H9 (cell line): ENCODE data around the gene ADI1. TPM values are rescaled to one million over a fixed set of nuclear protein-coding genes. Genes with fewer than 3 reads are reported as not detected.

Experiments used
- DNase-seq: peaks from one replicate; pipeline ENCODE4 v3.0.0-alpha.2; 2017
- H2AFZ ChIP-seq: one replicate; pipeline ENCODE4 v1.6.1; 2013; ENCODE audit warnings: mild to moderate bottlenecking, low read length, control low read depth, moderate library complexity
- H2AK5ac ChIP-seq: 2 replicates; pipeline ENCODE4 v1.6.1; 2013; ENCODE audit warnings: low read length, control low read depth, mixed read lengths; ENCODE audit not compliant: insufficient read length
- H2BK120ac ChIP-seq: one replicate; pipeline ENCODE4 v1.6.1; 2013; ENCODE audit warnings: low read depth, mild to moderate bottlenecking, low read length, control low read depth, inconsistent platforms; ENCODE audit not compliant: poor library complexity, severe bottlenecking
- H2BK12ac ChIP-seq: 2 replicates; pipeline ENCODE4 v1.6.1; 2013; ENCODE audit warnings: low read length, control low read depth, mixed read lengths, low read depth; ENCODE audit not compliant: insufficient read length
- H2BK15ac ChIP-seq: 2 replicates; pipeline ENCODE4 v1.6.1; 2013; ENCODE audit warnings: low read depth, low read length, control low read depth
- H2BK20ac ChIP-seq: one replicate; pipeline ENCODE4 v1.6.1; 2013; ENCODE audit warnings: low read depth, mild to moderate bottlenecking, low read length, control low read depth, inconsistent platforms; ENCODE audit not compliant: poor library complexity, severe bottlenecking
- H2BK5ac ChIP-seq: 2 replicates; pipeline ENCODE4 v1.6.1; 2013; ENCODE audit warnings: low read length, control low read depth, mixed read lengths; ENCODE audit not compliant: insufficient read length
- H3K14ac ChIP-seq: 2 replicates; pipeline ENCODE4 v1.6.1; 2013; ENCODE audit warnings: low read length, control low read depth; ENCODE audit not compliant: insufficient read depth
- H3K18ac ChIP-seq: 2 replicates; pipeline ENCODE4 v1.6.1; 2013; ENCODE audit warnings: low read depth, mild to moderate bottlenecking, mixed read lengths, low read length, control low read depth; ENCODE audit not compliant: insufficient read length
- H3K23ac ChIP-seq: 2 replicates; pipeline ENCODE4 v1.6.1; 2013; ENCODE audit warnings: low read length, control low read depth, mixed read lengths, low read depth; ENCODE audit not compliant: insufficient read length
- H3K23me2 ChIP-seq: 2 replicates; pipeline ENCODE4 v1.6.1; 2013; ENCODE audit warnings: low read depth, mild to moderate bottlenecking, mixed read lengths, low read length, control low read depth; ENCODE audit not compliant: insufficient read length, poor library complexity, severe bottlenecking
- H3K27ac ChIP-seq: 2 replicates; pipeline ENCODE4 v1.5.1; 2013; ENCODE audit warnings: low read length, control low read depth, mixed read lengths, low read depth; ENCODE audit not compliant: insufficient read length
- H3K27me3 ChIP-seq: 2 replicates; pipeline ENCODE4 v1.6.1; 2013; ENCODE audit warnings: low read length, control low read depth, inconsistent platforms; ENCODE audit not compliant: insufficient read depth
- H3K4ac ChIP-seq: 2 replicates; pipeline ENCODE4 v1.6.1; 2013; ENCODE audit warnings: low read depth, mild to moderate bottlenecking, control low read depth, inconsistent platforms, low read length, moderate library complexity
- H3K4me1 ChIP-seq: 2 replicates; pipeline ENCODE4 v1.6.1; 2013; ENCODE audit warnings: low read length, control low read depth, inconsistent platforms; ENCODE audit not compliant: insufficient read depth
- H3K4me2 ChIP-seq: 2 replicates; pipeline ENCODE4 v1.6.1; 2013; ENCODE audit warnings: low read length, control low read depth, mixed read lengths; ENCODE audit not compliant: insufficient read length, insufficient read depth
- H3K56ac ChIP-seq: 2 replicates; pipeline ENCODE4 v1.6.1; 2013; ENCODE audit warnings: low read depth, mild to moderate bottlenecking, mixed read lengths, low read length, control low read depth; ENCODE audit not compliant: insufficient read length
- H3K79me1 ChIP-seq: 2 replicates; pipeline ENCODE4 v1.6.1; 2013; ENCODE audit warnings: low read depth, mild to moderate bottlenecking, moderate library complexity, low read length, control low read depth, inconsistent platforms; ENCODE audit not compliant: insufficient read depth, poor library complexity, severe bottlenecking
- H3K79me2 ChIP-seq: 2 replicates; pipeline ENCODE4 v1.6.1; 2013; ENCODE audit warnings: low read length, control low read depth, inconsistent platforms; ENCODE audit not compliant: insufficient read depth
- H3K9ac ChIP-seq: 2 replicates; pipeline ENCODE4 v1.6.1; 2013; ENCODE audit warnings: low read length, control low read depth, mixed read lengths; ENCODE audit not compliant: insufficient read length; ENCODE audit errors: extremely low read depth
- H3K9me3 ChIP-seq: one replicate; pipeline ENCODE4 v1.6.1; 2013; ENCODE audit warnings: low read depth, low read length, inconsistent platforms; ENCODE audit not compliant: control insufficient read depth
- H3T11ph ChIP-seq: one replicate; pipeline ENCODE4 v1.6.1; 2013; ENCODE audit warnings: mild to moderate bottlenecking, low read length, control low read depth, inconsistent platforms
- H4K20me1 ChIP-seq: one replicate; pipeline ENCODE4 v1.6.1; 2013; ENCODE audit not compliant: control insufficient read depth, insufficient read length, insufficient read depth
- H4K5ac ChIP-seq: 2 replicates; pipeline ENCODE4 v1.6.1; 2013; ENCODE audit warnings: low read depth, mild to moderate bottlenecking, mixed read lengths, low read length, control low read depth; ENCODE audit not compliant: insufficient read length
- H4K8ac ChIP-seq: replicated peaks from 2 replicates; pipeline ENCODE4 v1.6.1; 2013; ENCODE audit warnings: low read length, control low read depth, mixed read lengths, low read depth; ENCODE audit not compliant: insufficient read length
- H4K91ac ChIP-seq: 2 replicates; pipeline ENCODE4 v1.6.1; 2013; ENCODE audit warnings: low read depth, mild to moderate bottlenecking, moderate library complexity, mixed read lengths, low read length, control low read depth; ENCODE audit not compliant: insufficient read length
- H3K27ac Mint-ChIP-seq, 3 experiments: 2 replicates in 2 of 3; 3 replicates in 1 of 3; pipeline ENCODE4 v1.8.0; 2020 to 2021; ENCODE audit warnings: mixed read lengths in 3 of 3, mild to moderate bottlenecking in 1 of 3, moderate library complexity in 1 of 3
- H3K27me3 Mint-ChIP-seq: 2 replicates; pipeline ENCODE4 v1.8.0; 2021; ENCODE audit warnings: low read depth, mild to moderate bottlenecking, moderate library complexity, mixed read lengths
- H3K36me3 Mint-ChIP-seq, 3 experiments: 2 replicates in 2 of 3; 3 replicates in 1 of 3; pipeline ENCODE4 v1.8.0; 2020 to 2021; ENCODE audit warnings: low read depth in 3 of 3, mixed read lengths in 3 of 3; ENCODE audit not compliant: insufficient read depth in 1 of 3
- H3K4me1 Mint-ChIP-seq, 2 experiments: 2 replicates each; pipeline ENCODE4 v1.8.0; 2020; ENCODE audit warnings: mixed read lengths in 2 of 2
- H3K4me3 Mint-ChIP-seq, 2 experiments: 2 replicates in 1 of 2; 3 replicates in 1 of 2; pipeline ENCODE4 v1.8.0; 2020 to 2021; ENCODE audit warnings: mild to moderate bottlenecking in 2 of 2, mixed read lengths in 2 of 2, moderate library complexity in 1 of 2
- H3K9me3 Mint-ChIP-seq, 2 experiments: 2 replicates in 1 of 2; 3 replicates in 1 of 2; pipeline ENCODE4 v1.8.0; 2020; ENCODE audit warnings: mild to moderate bottlenecking in 2 of 2, mixed read lengths in 2 of 2, moderate library complexity in 1 of 2
- WGBS: extraction: QIAGEN DNeasy Blood & Tissue Kit; methylation state at CpG from one replicate; pipeline ENCODE4 v1.1.7; 2013; ENCODE audit warnings: missing lambda C conversion rate, low lambda C conversion rate, mixed read lengths; ENCODE audit not compliant: insufficient read length; ENCODE audit errors: extremely low coverage; 5-methylcytosine and 5-hydroxymethylcytosine counted together
- total RNA-seq: library from RNA; stranded (reverse); gene quantifications from 2 replicates; pipeline ENCODE4 v1.2.1, GENCODE V29; 2021
- TF ChIP-seq, protein P1 (sequence below): fragments of 200-600 bp; sonication (generic); conservative IDR thresholded peaks from 3 replicates; pipeline ENCODE4 v1.8.0; 2021; ENCODE audit warnings: antibody characterized with exemption, mild to moderate bottlenecking

Gene ADI1
- total RNA-seq, 1 experiment from 2014 or later, result 23.4 TPM

DNA sequence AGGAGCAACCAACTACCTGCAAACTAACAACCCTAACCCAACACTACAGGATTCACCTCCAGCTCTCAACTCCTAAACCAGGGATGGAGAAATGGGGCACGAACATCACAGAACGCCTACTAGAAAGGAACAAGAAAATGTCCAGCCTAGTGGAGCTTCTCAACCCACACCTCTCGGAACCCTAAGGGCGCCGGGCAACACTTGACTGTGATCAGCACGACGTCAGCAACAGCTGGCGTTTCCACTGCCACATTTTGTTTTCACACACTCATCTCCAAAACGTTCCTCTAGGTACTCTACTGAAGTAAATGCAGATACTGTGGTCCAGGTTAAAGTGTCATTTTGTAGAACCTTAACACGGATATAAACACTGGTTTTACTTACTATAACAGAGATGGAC, 34.6 kb upstream of the ADI1 start:
- H3K27ac ChIP-seq, result no peak overlapping the region
- H4K5ac ChIP-seq, result no peak overlapping the region
- H3K9me3 ChIP-seq, result no peaks in the 10 kb centered on the region
- TF ChIP-seq, protein P1, sequence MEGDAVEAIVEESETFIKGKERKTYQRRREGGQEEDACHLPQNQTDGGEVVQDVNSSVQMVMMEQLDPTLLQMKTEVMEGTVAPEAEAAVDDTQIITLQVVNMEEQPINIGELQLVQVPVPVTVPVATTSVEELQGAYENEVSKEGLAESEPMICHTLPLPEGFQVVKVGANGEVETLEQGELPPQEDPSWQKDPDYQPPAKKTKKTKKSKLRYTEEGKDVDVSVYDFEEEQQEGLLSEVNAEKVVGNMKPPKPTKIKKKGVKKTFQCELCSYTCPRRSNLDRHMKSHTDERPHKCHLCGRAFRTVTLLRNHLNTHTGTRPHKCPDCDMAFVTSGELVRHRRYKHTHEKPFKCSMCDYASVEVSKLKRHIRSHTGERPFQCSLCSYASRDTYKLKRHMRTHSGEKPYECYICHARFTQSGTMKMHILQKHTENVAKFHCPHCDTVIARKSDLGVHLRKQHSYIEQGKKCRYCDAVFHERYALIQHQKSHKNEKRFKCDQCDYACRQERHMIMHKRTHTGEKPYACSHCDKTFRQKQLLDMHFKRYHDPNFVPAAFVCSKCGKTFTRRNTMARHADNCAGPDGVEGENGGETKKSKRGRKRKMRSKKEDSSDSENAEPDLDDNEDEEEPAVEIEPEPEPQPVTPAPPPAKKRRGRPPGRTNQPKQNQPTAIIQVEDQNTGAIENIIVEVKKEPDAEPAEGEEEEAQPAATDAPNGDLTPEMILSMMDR, result no peak
- no CpG with 5 or more reads among the region's 10 CpGs for WGBS
- no peak overlapping the region for H3K27ac Mint-ChIP-seq
- H4K91ac ChIP-seq, result no peak overlapping the region
- no peak overlapping the region for H2BK5ac ChIP-seq
- no peak overlapping the region for H3K14ac ChIP-seq
- H3K4ac ChIP-seq, result no peak overlapping the region
- H2BK20ac ChIP-seq, result no peak overlapping the region
- no peak overlapping the region for H3T11ph ChIP-seq
- no peaks in the 10 kb centered on the region for H4K20me1 ChIP-seq
- H3K23me2 ChIP-seq, result peaks cover 4% of the 10 kb centered on the region
- peaks cover 4% of the 10 kb centered on the region for H3K79me1 ChIP-seq
- no peaks in the 10 kb centered on the region for H3K4me1 ChIP-seq
- H4K8ac ChIP-seq, result no peak overlapping the region
- H3K56ac ChIP-seq, result no peak overlapping the region
- H3K27me3 Mint-ChIP-seq, result no peaks in the 10 kb centered on the region
- no peak overlapping the region for H3K4me3 Mint-ChIP-seq
- H3K18ac ChIP-seq, result no peak overlapping the region
- peaks cover 55 to 72% (median 70%) of the 10 kb centered on the region in 3 experiments for H3K36me3 Mint-ChIP-seq
- no peak overlapping the region for H2BK12ac ChIP-seq
- H3K4me1 Mint-ChIP-seq, result peaks cover 3 to 7% of the 10 kb centered on the region in 2 experiments; a peak in 3 of 4 replicates
- DNase-seq, result no peak
- H3K27me3 ChIP-seq, result no peaks in the 10 kb centered on the region
- no peak overlapping the region for H3K9ac ChIP-seq
- H2AK5ac ChIP-seq, result no peak overlapping the region
- no peak overlapping the region for H2BK120ac ChIP-seq
- H2AFZ ChIP-seq, result no peak overlapping the region
- peaks cover 8% of the 10 kb centered on the region; the same call in 1 of the 2 replicates for H3K79me2 ChIP-seq
- H3K9me3 Mint-ChIP-seq, result no peaks in the 10 kb centered on the region
- no peak overlapping the region for H3K4me2 ChIP-seq
- no peak overlapping the region for H3K23ac ChIP-seq
- H2BK15ac ChIP-seq, result no peak overlapping the region
